ENCODE results near the gene BPIFB3.

DNA sequence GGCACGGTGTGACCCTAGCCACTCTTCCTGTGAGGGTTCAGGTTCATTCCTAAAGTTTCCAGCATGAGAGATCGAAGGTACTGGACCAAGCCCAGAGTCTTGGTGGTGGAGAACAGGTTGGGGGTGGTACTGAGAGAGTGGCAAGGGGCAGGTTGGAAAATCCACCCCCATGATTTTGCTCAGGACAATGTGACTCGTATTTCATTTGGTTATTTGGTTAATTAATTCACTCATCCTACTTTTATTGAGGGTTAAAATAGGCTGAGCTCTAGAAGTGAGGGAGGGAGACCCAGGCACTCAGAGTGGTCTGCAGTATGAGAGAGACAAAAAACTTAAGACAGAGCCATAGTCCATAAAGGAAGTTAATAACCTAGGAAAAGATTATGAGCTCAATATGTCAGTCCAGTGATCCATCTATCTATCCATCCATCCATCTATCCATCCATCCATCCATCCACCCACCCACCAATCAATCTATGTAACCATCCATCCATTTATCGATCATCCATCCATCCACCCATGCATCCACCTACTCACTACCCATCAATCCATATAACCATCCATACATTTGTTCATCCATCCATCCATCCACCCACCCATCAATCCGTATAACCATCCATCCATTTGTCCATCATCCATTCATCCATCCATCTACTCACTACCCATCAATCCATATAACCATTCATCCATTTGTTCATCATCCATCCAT, 28.9 kb upstream of the BPIFB3 start:
- TF ChIP-seq CTCF (IDR thresholded peaks at IDR 0.05) (no peak), POLR2A (IDR thresholded peaks at IDR 0.05) (no peak), EP300 (IDR thresholded peaks at IDR 0.05) (no peak), POLR2AphosphoS5 (IDR thresholded peaks at IDR 0.05) (no peak)
